ENCODE results near the gene RAP1A. TPM values are rescaled to one million over a fixed set of nuclear protein-coding genes. Genes with fewer than 3 reads are reported as not detected.

The RAP1A gene
- total RNA-seq, 2 donors from 2014 or later: 28.5 to 35.0 TPM

- Histone ChIP-seq H3K36me3 (ENCODE audit: control insufficient read depth, insufficient read depth, low read length) (no peaks in the 10 kb centered on the region), H3K9me3 (ENCODE audit: control insufficient read depth, low read length) (no peaks in the 10 kb centered on the region), H3K27me3 (ENCODE audit: control insufficient read depth, insufficient read depth, low read length, poor library complexity, severe bottlenecking) (no peaks in the 10 kb centered on the region), H3K27ac (ENCODE audit: low read depth, low read length) (no peak overlapping the region), H3K4me3 (ENCODE audit: low read length) (no peak overlapping the region), H3K9ac (ENCODE audit: extremely low read depth, low read length, poor library complexity, severe bottlenecking) (no peak overlapping the region), H3K4me1 (ENCODE audit: control insufficient read depth, insufficient read depth, low read length) (no peaks in the 10 kb centered on the region)
- peak overlapping the region; percentile 79 for H3K27ac Mint-ChIP-seq
- peaks cover 2% of the 10 kb centered on the region for H3K27me3 Mint-ChIP-seq (ENCODE audit: insufficient read depth)
- no peak overlapping the region for H3K4me3 Mint-ChIP-seq
- no peak for DNase-seq
- no peaks in the 10 kb centered on the region for H3K36me3 Mint-ChIP-seq (ENCODE audit: low read depth)
- WGBS, 2 experiments (ENCODE audit: insufficient coverage in 1 of 2, insufficient read length in 1 of 2): 85 to 93% methylated on average over 1 to 5 of the region's 5 CpGs
- no peaks in the 10 kb centered on the region for H3K9me3 Mint-ChIP-seq
- TF ChIP-seq, protein P1, sequence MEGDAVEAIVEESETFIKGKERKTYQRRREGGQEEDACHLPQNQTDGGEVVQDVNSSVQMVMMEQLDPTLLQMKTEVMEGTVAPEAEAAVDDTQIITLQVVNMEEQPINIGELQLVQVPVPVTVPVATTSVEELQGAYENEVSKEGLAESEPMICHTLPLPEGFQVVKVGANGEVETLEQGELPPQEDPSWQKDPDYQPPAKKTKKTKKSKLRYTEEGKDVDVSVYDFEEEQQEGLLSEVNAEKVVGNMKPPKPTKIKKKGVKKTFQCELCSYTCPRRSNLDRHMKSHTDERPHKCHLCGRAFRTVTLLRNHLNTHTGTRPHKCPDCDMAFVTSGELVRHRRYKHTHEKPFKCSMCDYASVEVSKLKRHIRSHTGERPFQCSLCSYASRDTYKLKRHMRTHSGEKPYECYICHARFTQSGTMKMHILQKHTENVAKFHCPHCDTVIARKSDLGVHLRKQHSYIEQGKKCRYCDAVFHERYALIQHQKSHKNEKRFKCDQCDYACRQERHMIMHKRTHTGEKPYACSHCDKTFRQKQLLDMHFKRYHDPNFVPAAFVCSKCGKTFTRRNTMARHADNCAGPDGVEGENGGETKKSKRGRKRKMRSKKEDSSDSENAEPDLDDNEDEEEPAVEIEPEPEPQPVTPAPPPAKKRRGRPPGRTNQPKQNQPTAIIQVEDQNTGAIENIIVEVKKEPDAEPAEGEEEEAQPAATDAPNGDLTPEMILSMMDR (conservative IDR thresholded peaks at IDR 0.05): no peak
- peaks cover 15% of the 10 kb centered on the region for H3K4me1 Mint-ChIP-seq
Measured at GRCh38 chr1:111593403-111594305, 25.9 kb upstream of the RAP1A start.

DNA sequence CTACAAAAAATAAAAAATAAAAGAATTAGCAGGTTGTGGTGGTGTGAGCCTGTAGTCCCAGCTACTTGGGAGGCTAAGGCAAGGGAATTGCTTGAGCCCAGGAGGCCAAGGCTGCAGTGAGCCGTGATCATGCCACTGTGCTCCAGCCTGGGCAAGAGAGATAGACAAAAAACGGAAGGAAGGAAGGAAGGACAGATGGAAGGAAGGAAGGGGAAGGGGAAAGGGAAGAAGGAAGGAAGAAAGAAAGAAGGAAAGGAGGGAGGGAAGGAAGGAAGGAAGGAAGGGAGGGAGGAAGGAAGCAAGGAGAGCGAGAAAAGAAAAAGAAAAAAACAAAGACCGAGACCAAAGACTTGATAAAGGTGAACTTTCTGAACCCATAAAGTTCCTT, 25.3 kb upstream of the RAP1A start:
- Mint-ChIP-seq H3K4me1 (peaks cover 15% of the 10 kb centered on the region), H3K4me3 (no peak overlapping the region), H3K9me3 (no peaks in the 10 kb centered on the region), H3K36me3 (ENCODE audit: low read depth) (no peaks in the 10 kb centered on the region), H3K27ac (no peak overlapping the region), H3K27me3 (ENCODE audit: insufficient read depth) (peaks cover 2% of the 10 kb centered on the region)
- H3K9ac ChIP-seq (ENCODE audit: extremely low read depth, low read length, poor library complexity, severe bottlenecking): no peak overlapping the region
- H3K27me3 ChIP-seq (ENCODE audit: control insufficient read depth, insufficient read depth, low read length, poor library complexity, severe bottlenecking): no peaks in the 10 kb centered on the region
- H3K4me3 ChIP-seq (ENCODE audit: low read length): no peak overlapping the region
- H3K4me1 ChIP-seq (ENCODE audit: control insufficient read depth, insufficient read depth, low read length): no peaks in the 10 kb centered on the region
- DNase-seq: no peak
- WGBS, 2 experiments (ENCODE audit: insufficient coverage in 1 of 2, insufficient read length in 1 of 2): 96 to 100% methylated on average over 3 to 4 of the region's 4 CpGs
- TF ChIP-seq, protein P1 (conservative IDR thresholded peaks at IDR 0.05): no peak
- no peak overlapping the region for H3K27ac ChIP-seq (ENCODE audit: low read depth, low read length)
- no peaks in the 10 kb centered on the region for H3K36me3 ChIP-seq (ENCODE audit: control insufficient read depth, insufficient read depth, low read length)
- no peaks in the 10 kb centered on the region for H3K9me3 ChIP-seq (ENCODE audit: control insufficient read depth, low read length)

GRCh38 chr1:111595807-111596206, 23.8 kb upstream of the RAP1A start:
- 94 to 100% methylated on average over 1 of the region's 1 CpG for WGBS, 2 experiments (ENCODE audit: insufficient coverage in 1 of 2, insufficient read length in 1 of 2)
- H3K27me3 ChIP-seq (ENCODE audit: control insufficient read depth, insufficient read depth, low read length, poor library complexity, severe bottlenecking): no peaks in the 10 kb centered on the region

More at GRCh38 chr1:111595807-111596206, 23.8 kb upstream of the RAP1A start:
- no peak overlapping the region for H3K4me3 Mint-ChIP-seq
- no peaks in the 10 kb centered on the region for H3K36me3 ChIP-seq (ENCODE audit: control insufficient read depth, insufficient read depth, low read length)
- H3K9ac ChIP-seq (ENCODE audit: extremely low read depth, low read length, poor library complexity, severe bottlenecking): no peak overlapping the region
- no peak overlapping the region for H3K27ac ChIP-seq (ENCODE audit: low read depth, low read length)
- no peaks in the 10 kb centered on the region for H3K9me3 ChIP-seq (ENCODE audit: control insufficient read depth, low read length)
- no peaks in the 10 kb centered on the region for H3K36me3 Mint-ChIP-seq (ENCODE audit: low read depth)
- TF ChIP-seq, protein P1 (conservative IDR thresholded peaks at IDR 0.05): no peak
- no peaks in the 10 kb centered on the region for H3K4me1 ChIP-seq (ENCODE audit: control insufficient read depth, insufficient read depth, low read length)
- peaks cover 2% of the 10 kb centered on the region for H3K27me3 Mint-ChIP-seq (ENCODE audit: insufficient read depth)
- no peaks in the 10 kb centered on the region for H3K9me3 Mint-ChIP-seq
- peaks cover 15% of the 10 kb centered on the region for H3K4me1 Mint-ChIP-seq
- DNase-seq: no peak
- no peak overlapping the region for H3K4me3 ChIP-seq (ENCODE audit: low read length)
- no peak overlapping the region for H3K27ac Mint-ChIP-seq
